Activated T-helper 17 cell treated with anti-CD3 and anti-CD28 coated beads, Interleukin-2, amount 50 U/mL, for 72 hours (primary cell): ENCODE data around the gene CTCFL. TPM values are rescaled to one million over a fixed set of nuclear protein-coding genes. Genes with fewer than 3 reads are reported as not detected.

Experiments used
- ATAC-seq: fragments of 150-1000 bp; cut with Tn5 transposase; replicated peaks from 2 replicates; pipeline ENCODE4 v1.10.0; 2021; ENCODE audit warnings: mild to moderate bottlenecking, moderate library complexity
- H3K27ac Mint-ChIP-seq: one replicate; pipeline ENCODE4 v1.8.0; 2022; ENCODE audit warnings: mixed read lengths
- H3K27me3 Mint-ChIP-seq: one replicate; pipeline ENCODE4 v1.8.0; 2022; ENCODE audit warnings: mixed read lengths
- H3K36me3 Mint-ChIP-seq: one replicate; pipeline ENCODE4 v1.8.0; 2022; ENCODE audit warnings: low read depth, mild to moderate bottlenecking, mixed read lengths
- H3K4me1 Mint-ChIP-seq: one replicate; pipeline ENCODE4 v1.8.0; 2022; ENCODE audit warnings: mixed read lengths
- H3K4me3 Mint-ChIP-seq: one replicate; pipeline ENCODE4 v1.8.0; 2022; ENCODE audit warnings: mild to moderate bottlenecking, mixed read lengths
- H3K9me3 Mint-ChIP-seq: one replicate; pipeline ENCODE4 v1.8.0; 2022; ENCODE audit warnings: mixed read lengths
- total RNA-seq, 2 donors: library from RNA; stranded (reverse); gene quantifications; one replicate each; pipeline ENCODE4 v1.2.3, GENCODE V29; 2022

Gene CTCFL
- total RNA-seq, 2 donors from 2014 or later, result not detected

DNA sequence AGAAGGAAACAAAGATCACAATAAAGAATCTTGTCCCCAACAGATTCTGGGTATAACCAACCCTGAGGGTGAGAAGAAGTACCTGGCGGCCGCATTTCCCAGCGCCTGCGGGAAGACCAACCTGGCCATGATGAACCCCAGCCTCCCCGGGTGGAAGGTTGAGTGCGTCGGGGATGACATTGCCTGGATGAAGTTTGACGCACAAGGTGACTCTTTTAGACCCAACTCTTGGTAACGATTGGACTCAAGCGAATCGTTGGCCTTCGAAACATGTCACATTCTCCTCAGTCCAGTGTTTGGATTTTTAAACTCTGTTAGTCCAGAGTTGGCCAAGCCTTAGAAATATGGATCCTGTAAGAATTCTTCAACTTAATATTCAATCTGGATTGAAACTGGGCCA, 38.6 kb upstream of the CTCFL start:
- Mint-ChIP-seq H3K27ac (no peak overlapping the region), H3K4me1 (no peaks in the 10 kb centered on the region), H3K27me3 (peaks cover 32% of the 10 kb centered on the region), H3K36me3 (no peaks in the 10 kb centered on the region), H3K4me3 (no peak overlapping the region), H3K9me3 (no peaks in the 10 kb centered on the region)
- no peak for ATAC-seq

DNA sequence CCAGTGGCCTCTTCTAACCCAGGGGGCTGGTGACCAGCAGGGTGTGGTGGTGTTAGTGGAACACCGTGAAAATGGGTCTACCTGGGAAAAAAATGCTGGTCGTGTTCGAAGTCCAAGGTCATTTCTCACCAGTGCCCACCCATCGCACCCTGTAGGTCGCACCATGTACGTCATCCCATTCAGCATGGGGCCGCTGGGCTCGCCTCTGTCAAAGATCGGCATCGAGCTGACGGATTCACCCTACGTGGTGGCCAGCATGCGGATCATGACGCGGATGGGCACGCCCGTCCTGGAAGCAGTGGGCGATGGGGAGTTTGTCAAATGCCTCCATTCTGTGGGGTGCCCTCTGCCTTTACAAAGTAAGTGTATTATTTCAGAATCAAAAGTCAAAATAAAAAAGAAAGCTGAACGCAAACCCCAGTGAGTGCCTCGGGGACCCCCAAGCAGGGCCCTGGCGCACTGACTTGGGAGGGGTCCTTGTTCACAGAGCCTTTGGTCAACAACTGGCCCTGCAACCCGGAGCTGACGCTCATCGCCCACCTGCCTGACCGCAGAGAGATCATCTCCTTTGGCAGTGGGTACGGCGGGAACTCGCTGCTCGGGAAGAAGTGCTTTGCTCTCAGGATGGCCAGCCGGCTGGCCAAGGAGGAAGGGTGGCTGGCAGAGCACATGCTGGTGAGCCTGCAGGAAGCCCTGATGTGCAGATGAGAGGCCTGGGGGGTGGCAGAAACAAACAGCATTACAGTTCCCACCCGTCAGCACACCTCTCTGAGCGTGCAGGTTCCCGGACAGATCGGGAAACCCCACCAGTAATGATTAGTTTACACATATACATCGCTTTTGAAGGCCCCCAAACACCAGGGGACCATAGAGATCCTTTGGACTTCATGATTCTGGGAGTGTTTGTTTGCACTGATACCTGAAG, 37.9 kb upstream of the CTCFL start:
- no peak for ATAC-seq
- no peaks in the 10 kb centered on the region for H3K9me3 Mint-ChIP-seq
- H3K27ac Mint-ChIP-seq, result no peak overlapping the region
- H3K4me3 Mint-ChIP-seq, result no peak overlapping the region
- no peaks in the 10 kb centered on the region for H3K36me3 Mint-ChIP-seq
- no peaks in the 10 kb centered on the region for H3K4me1 Mint-ChIP-seq
- H3K27me3 Mint-ChIP-seq, result peaks cover 35% of the 10 kb centered on the region

DNA sequence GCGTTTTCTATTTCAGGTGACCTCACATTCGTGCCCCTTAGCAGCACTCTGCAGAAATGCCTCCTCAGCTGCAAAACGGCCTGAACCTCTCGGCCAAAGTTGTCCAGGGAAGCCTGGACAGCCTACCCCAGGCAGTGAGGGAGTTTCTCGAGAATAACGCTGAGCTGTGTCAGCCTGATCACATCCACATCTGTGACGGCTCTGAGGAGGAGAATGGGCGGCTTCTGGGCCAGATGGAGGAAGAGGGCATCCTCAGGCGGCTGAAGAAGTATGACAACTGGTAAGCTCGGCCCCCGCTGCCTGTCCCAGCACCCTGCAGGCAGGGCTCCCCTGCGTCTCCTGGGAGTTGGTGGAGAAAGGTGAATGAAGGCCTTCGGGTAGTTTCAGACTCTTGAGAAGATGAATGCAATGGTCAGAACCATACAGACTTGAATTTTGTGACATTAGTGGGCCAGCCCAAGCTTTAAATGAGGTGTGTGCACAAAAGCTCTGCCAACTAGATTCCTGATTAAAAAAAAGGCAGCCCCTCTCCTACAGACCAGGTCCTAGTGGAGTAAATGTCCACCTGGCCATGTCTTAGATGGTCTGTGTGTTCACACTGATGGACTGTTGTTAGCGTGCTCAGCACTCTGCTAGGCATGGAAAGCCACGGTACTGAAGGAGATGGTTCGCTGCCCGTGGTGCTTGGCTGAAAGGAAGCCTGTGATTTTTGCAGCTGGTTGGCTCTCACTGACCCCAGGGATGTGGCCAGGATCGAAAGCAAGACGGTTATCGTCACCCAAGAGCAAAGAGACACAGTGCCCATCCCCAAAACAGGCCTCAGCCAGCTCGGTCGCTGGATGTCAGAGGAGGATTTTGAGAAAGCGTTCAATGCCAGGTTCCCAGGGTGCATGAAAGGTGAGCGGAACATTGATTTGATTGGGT, 36.7 kb upstream of the CTCFL start:
- Mint-ChIP-seq H3K4me1 (no peaks in the 10 kb centered on the region), H3K36me3 (no peaks in the 10 kb centered on the region), H3K4me3 (no peak overlapping the region), H3K27ac (no peak overlapping the region), H3K9me3 (no peaks in the 10 kb centered on the region), H3K27me3 (peaks cover 42% of the 10 kb centered on the region)
- no peak for ATAC-seq

GRCh38 chr20:57560554-57561355, 35.8 kb upstream of the CTCFL start, which contains the start of gene PCK1:
Gene PCK1, plus strand, starts transcription at chr20:57561110. Its CDS starts 302 bp downstream, at chr20:57561412.
- no peaks in the 10 kb centered on the region for H3K36me3 Mint-ChIP-seq
- H3K27ac Mint-ChIP-seq, result no peak within 1 kb of the TSS
- no peaks in the 10 kb centered on the region for H3K9me3 Mint-ChIP-seq
- ATAC-seq, result no peak
- H3K4me3 Mint-ChIP-seq, result no peak within 1 kb of the TSS
- H3K27me3 Mint-ChIP-seq, result peaks cover 42% of the 10 kb centered on the region
- H3K4me1 Mint-ChIP-seq, result no peaks in the 10 kb centered on the region

DNA sequence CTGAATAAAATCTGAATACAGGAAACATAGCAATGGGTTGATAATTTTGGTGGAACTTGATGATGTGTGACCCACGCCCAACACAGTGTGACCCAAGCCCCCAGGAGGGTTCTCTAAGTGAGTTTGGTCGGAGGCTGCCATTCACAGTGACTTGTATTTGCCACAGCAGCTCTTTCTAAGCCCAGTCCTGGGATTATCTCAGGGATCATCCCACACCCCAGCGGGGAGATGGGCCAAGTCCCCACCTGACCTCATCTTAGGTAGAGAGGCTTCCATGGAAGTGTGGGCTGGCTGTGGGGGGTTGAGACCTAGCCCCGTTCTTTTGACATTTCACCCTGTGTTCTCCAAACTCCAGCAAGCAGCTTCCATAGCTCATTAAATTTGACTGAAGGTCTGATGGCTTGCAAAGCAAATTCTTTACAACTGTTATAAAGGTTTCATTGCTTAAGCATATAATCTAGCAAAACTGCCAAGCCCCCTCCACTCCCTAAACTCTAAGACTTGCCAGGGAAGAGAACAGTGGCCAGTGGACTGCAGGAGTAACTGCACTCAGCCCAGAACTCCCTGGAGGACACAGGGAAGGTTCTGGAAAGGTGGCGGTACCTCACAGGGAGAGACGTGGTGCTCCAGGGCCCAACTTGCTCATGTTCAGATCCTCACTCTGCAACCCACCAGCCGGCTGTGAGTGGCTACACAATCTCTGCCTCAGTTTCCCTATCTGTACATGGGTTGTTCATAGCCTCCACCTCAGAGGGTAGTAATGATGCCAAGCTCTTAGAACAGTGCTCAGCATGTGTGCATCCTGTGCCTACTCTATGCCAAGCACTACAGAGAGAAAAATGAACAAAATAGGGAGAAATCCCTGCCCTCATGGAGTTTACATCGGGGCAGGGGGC, 35.0 kb upstream of the CTCFL start:
- Mint-ChIP-seq H3K4me1 (no peaks in the 10 kb centered on the region), H3K9me3 (no peaks in the 10 kb centered on the region), H3K27ac (no peak overlapping the region), H3K4me3 (no peak overlapping the region), H3K27me3 (peaks cover 38% of the 10 kb centered on the region), H3K36me3 (no peaks in the 10 kb centered on the region)
- no peak for ATAC-seq

DNA sequence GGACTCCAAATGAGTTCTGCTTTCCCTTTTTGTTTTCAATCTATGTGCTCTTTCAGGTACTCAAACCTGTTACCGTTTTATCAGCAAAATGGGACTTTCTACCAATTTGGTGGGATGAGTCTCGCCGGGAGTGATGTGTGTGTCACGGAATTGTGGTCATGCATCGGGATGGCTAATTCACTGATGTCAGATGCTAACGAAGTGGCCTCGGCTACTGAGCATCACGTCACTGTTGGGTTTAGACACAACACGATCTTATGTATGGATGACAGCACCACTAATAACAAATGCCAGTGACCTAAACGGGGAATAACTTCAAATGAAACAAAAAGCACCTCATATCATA, 34.3 kb upstream of the CTCFL start:
- no peak overlapping the region for H3K27ac Mint-ChIP-seq
- H3K27me3 Mint-ChIP-seq, result peaks cover 38% of the 10 kb centered on the region
- no peaks in the 10 kb centered on the region for H3K4me1 Mint-ChIP-seq
- H3K9me3 Mint-ChIP-seq, result no peaks in the 10 kb centered on the region
- H3K36me3 Mint-ChIP-seq, result no peaks in the 10 kb centered on the region
- no peak overlapping the region for H3K4me3 Mint-ChIP-seq
- ATAC-seq, result no peak

- H3K27me3 Mint-ChIP-seq, result peaks cover 38% of the 10 kb centered on the region
- H3K27ac Mint-ChIP-seq, result no peak overlapping the region
- H3K9me3 Mint-ChIP-seq, result no peaks in the 10 kb centered on the region
- no peak for ATAC-seq
- no peaks in the 10 kb centered on the region for H3K4me1 Mint-ChIP-seq
- H3K36me3 Mint-ChIP-seq, result no peaks in the 10 kb centered on the region
- H3K4me3 Mint-ChIP-seq, result no peak overlapping the region
Measured at GRCh38 chr20:57558614-57559288, 33.8 kb upstream of the CTCFL start.

GRCh38 chr20:57557926-57558613, 33.1 kb upstream of the CTCFL start:
- H3K36me3 Mint-ChIP-seq, result no peaks in the 10 kb centered on the region
- H3K9me3 Mint-ChIP-seq, result no peaks in the 10 kb centered on the region
- no peak overlapping the region for H3K4me3 Mint-ChIP-seq
- no peak for ATAC-seq
- no peaks in the 10 kb centered on the region for H3K4me1 Mint-ChIP-seq
- peaks cover 38% of the 10 kb centered on the region for H3K27me3 Mint-ChIP-seq
- H3K27ac Mint-ChIP-seq, result no peak overlapping the region

DNA sequence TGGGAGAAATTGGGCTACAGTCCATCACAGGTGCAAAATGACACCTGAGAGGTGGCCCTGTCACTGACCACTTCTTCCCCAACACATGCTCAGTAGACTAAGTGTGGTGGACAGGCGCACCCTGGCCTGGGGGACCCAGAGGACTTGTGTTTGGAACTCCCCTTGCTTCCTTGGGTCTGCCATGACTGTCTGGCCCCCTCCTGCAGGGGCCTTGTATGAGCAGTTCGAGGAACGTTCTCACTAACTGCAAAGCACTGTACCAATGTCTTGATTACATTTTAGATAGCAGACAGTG, 32.0 kb upstream of the CTCFL start:
- no peak overlapping the region for H3K27ac Mint-ChIP-seq
- no peak for ATAC-seq
- H3K4me1 Mint-ChIP-seq, result no peaks in the 10 kb centered on the region
- no peaks in the 10 kb centered on the region for H3K9me3 Mint-ChIP-seq
- H3K4me3 Mint-ChIP-seq, result no peak overlapping the region
- H3K27me3 Mint-ChIP-seq, result peaks cover 34% of the 10 kb centered on the region
- H3K36me3 Mint-ChIP-seq, result no peaks in the 10 kb centered on the region

- no peak overlapping the region for H3K4me3 Mint-ChIP-seq
- H3K36me3 Mint-ChIP-seq, result no peaks in the 10 kb centered on the region
- no peaks in the 10 kb centered on the region for H3K9me3 Mint-ChIP-seq
- ATAC-seq, result no peak
- no peaks in the 10 kb centered on the region for H3K4me1 Mint-ChIP-seq
- H3K27ac Mint-ChIP-seq, result no peak overlapping the region
- H3K27me3 Mint-ChIP-seq, result peaks cover 32% of the 10 kb centered on the region
Measured at GRCh38 chr20:57555457-57556184, 30.7 kb upstream of the CTCFL start.

DNA sequence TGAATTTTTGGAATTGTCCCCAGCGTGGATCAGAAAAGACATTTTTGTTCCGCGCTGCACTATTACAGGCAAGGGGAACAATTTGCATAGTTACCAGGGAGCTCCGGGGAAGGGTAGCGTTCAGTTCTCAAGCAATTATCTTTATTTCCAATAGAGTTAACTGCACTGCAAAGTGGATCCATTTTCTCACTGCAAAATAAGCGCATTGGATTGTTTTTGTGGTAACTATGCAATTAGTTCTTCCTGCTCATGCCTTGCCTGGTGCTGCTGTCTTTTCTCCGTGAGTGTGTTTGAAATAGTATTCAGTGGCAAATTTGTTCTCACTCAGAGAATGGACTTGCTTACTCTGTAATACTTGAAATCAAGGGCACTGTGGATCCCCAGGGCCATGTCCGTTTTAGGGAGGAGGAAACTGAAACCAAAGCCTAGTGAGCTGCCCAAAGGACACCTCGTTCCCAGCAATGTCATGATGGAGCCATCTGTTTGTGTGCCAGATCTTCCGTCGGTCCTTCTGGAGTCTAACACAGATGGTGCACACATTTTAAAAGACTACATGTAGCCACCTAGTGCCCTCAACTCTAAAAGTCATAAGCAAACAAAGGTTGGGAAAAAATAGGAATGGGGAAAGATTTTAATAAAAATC, 28.6 kb upstream of the CTCFL start:
- H3K27ac Mint-ChIP-seq, result no peak overlapping the region
- no peak overlapping the region for H3K4me3 Mint-ChIP-seq

GRCh38 chr20:57552471-57552870, 27.5 kb upstream of the CTCFL start:
- peaks cover 18% of the 10 kb centered on the region for H3K27me3 Mint-ChIP-seq
- H3K36me3 Mint-ChIP-seq, result no peaks in the 10 kb centered on the region
- H3K4me3 Mint-ChIP-seq, result no peak overlapping the region
- no peaks in the 10 kb centered on the region for H3K9me3 Mint-ChIP-seq
- no peaks in the 10 kb centered on the region for H3K4me1 Mint-ChIP-seq
- H3K27ac Mint-ChIP-seq, result no peak overlapping the region
- ATAC-seq, result no peak

More for the DNA sequence above, 28.6 kb upstream of the CTCFL start:
- no peaks in the 10 kb centered on the region for H3K36me3 Mint-ChIP-seq
- no peaks in the 10 kb centered on the region for H3K4me1 Mint-ChIP-seq
- no peak for ATAC-seq
- peaks cover 25% of the 10 kb centered on the region for H3K27me3 Mint-ChIP-seq
- H3K9me3 Mint-ChIP-seq, result no peaks in the 10 kb centered on the region
